NCI-H187 (cell line): ENCODE results near the gene GFRA4.
A peak's percentile ranks its signal among the peaks of the same experiment; 100 is the strongest.

Experiments used
- DNase-seq, 2 experiments: peaks; one replicate each; lab custom pipeline; 2025; lab: John Stamatoyannopoulos, UW

Gene GFRA4

DNA sequence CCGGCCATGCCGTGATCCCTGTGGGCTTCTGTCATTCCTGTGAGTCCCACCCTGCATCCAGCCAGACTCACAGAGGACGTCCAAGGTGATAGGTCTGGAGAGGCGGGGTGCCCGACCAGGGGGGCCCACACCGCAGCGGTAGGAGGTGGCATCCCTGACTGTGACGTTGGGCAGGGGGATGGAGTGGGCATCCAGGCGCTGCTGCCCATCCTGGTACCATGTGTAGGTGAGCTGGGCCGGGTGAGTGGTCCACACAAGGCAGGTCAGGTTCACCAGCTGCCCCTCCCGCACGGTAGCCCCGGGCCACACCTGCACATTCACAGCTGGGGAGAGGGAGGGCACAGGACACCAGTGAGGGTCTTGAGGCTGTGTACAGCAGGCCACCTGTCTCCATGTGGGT is 30.2 kb upstream of the GFRA4 start:
- DNase-seq = no peak

DNA sequence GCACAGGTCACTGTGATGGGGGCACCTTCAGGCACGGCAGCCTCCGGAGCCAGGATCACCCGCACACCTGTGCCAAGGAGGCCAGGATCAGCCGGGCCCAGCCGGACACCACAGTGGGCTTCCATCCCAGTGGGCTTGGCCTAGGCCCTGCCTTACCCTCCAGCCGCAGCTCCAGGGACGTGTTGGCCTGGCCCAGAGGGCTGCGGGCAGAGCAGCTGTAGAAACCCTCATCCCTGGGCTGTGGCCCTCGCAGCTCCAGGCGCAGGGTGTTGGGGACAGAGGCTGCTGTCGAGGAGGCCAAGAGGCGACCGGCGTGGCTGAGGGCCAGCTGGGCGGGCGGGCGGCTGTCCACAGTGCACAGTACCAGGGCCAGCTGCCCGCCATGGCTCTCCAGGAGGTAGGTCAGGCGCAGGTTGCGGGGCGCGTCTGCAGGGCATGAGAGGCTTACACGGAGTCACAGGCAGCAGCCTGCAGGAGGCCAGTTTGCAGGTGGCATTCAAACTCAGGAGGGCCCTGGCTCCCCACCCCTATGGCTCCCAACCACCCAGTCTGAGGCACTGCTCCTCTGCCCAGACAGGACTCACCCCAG is 29.6 kb upstream of the GFRA4 start:
- no peak for DNase-seq

DNA sequence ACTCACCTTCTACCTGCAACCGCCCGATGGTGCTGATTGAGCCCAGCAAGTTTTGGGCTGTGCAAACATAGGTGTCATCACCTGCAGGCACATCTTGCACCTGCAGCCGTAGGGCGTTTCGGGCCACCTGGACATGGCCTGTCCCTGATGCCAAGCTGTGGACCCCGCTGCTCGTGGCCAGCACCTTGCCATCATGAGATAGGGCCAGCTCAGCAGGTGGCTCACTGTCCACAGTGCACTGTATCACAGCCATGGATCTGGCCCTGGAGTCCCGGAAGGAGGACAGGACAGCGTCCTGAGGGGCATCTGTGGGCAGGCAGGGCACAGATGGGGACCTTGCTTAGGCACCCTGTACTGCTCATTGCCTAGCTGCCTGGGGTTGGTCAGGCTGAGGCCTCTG is 28.7 kb upstream of the GFRA4 start:
- no peak for DNase-seq

DNA sequence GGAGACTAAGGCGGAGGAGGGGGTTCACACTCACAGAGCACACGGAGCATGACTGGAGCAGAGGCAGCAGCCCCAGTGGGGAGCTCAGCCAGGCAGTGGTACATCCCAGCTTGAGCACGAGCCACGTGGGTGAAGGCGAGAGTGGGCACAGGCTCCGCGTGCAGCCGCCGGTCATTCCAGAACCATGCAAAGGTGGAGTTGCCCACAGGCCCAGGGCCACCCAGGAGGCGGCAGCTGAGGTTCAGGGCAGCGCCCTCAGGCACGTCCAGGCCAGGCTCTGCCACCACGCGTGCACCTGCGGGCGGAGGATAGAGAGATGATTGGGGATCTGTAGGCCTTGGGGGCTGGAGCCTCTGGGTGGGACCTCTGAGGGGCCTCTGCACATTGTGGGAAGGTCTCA is 28.1 kb upstream of the GFRA4 start:
- no peak for DNase-seq

DNA sequence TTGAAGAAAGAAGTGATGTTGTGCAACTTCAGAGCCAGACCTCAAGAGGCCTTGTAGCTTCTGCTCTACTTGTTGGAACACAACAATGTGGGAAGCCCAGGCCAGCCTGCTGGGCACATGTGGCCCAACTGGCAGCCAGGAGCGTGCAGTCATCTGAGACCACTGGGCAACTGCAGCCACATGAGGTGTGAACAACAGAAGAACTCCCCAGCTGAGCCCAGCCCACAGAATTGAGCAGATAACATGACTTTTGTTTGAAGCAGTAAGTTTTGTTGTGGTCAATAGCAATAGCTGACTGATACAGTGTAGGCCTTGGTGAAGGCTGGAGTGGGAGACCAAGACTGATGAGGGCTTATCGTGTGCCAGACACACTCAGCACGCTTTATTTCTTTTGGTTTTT is 27.2 kb upstream of the GFRA4 start:
- DNase-seq = no peak

DNA sequence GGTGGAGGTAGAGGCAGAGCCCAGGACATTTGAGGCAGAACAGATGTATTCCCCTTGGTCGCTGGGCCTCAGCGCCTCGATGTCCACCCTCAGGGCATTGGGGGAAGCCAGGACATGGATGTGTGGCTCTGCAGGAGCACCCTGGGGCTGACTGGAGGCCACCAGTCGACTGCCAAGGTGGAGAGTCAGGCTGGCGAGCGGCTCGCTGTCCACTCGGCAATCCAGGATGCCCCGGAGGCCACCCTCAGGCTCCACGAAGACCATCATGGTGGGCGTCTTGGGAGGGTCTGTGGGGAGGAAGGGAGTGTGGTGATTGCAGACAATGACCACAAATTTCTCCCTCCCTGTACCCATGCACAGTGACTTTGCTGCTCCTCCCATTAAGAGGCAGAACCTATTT is 26.8 kb upstream of the GFRA4 start:
- no peak for DNase-seq

DNA sequence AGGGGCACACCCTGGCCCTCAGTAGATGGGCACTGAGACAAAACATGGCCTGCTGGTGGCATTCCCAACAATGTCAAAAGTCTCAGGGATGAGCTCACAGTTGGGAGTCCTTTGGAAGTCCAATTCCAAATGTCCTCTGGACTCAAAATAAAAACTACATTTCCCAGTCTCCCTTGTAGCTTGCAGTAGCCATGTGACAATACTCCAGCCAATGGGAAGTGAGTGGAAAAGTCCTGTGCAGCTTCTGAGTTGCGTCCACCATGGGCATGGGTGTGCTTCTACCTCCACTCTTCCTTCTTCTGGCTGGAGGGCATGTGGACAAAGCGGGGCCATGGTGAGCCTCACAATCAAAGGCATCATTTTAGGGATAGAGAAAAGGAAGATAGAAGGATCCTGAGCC is 24.5 kb upstream of the GFRA4 start:
- no peak for DNase-seq

DNA sequence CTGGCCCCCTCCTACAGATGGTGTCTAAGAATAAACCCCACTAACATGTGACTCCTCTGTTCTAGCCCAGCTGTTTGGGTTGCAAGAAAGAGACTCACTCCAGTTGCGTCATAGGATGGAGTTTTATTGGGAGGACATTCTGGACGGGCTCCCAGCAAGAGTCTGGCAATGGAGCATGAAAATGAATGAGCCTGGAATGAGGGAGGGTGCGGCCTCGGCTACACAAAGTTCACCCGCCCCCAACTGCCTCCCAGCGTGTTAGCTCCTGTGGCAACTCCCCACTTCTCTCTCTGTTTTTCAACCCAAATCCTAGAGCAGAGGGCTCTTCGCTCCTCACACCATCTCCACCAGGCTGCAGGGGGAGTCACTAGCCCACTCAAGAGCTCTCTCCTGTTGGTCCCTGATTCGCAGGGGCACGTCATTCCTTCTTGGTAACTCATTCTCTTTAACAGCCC is 23.7 kb upstream of the GFRA4 start:
- DNase-seq = peak in 1 of 2 experiments; percentile 44

DNA sequence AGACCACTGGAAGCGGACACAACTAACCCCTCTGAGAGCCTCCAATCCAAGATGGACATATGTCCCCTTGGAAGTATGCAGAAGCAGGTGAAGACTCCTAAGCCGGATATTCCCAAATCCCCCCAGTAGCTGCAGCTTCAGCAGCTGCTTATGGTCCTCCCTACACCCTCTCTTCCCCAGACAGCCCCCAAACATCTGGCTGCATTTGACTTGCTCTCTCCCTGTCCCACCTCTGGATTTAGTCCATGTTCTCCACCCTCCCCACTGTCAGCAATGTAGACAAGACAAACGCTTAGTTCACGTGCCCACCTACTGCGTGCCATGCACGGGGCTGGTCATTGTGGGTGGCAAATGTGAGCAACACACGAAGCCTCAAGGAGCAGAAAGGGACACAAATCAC is 23.2 kb upstream of the GFRA4 start:
- no peak for DNase-seq

DNA sequence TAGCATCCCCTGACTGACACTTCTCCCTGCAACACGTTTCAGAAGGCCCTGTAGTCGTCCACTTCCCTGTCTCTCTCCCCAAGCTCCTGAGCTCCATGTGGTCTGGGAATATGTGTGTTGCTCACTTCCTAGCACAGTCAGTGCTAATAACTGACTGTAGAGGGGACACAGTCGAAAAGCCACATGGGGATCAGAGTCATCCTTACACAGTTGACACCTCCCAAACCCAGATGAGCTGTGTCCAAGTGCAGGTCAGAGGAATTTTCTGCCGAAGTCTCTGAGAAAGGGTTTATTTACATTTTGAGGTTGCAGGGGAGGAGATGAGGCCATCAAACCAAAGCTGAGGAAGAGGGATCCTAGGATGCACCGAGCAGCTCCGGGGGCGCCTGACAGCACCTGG is 22.1 kb upstream of the GFRA4 start:
- no peak for DNase-seq

DNA sequence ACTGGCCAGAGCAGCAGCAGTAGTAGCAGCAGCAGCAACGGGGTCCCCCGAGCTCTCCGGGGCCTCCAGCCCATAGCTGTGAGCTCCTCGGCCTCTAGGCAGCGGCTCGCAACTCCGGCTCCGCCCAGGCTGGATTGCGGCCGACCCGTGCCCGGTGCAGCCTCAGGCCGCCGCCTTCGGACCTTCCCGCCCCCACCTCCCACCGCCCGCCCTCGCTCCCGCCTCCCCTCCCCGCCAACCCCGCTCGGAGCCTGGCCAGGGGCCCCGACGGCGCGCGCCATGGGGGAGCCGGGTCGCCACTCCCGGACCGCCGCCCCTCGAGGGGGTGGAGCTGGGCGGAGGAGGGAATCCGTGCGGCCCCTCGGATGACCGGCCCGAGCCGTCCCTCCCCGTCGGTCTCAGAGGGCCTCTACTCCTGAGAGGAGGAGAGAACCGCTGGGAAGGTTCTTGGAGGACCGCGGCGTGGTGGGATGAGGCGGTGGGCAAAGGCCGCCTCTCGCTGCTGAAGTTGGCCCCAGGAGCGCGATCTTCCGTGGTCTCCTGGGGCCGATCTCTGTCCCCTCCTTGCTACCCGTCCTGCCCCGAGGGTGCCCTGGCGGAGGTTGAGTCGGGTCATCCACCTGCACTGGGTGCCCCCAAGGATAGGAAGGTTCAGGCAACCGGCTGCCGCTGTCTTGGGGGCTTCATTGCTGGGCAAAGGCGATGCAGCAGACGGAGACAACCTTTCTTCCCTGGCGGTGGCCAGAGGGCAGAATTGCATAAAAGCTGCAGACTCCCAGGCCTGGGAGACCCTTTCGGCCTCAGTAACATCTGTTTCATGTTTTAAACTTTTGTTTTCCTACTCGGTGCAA is 19.0 kb upstream of the GFRA4 start, which contains the start of gene ADAM33:
Gene ADAM33 (minus strand): TSS at position 80 of the 851 bp plus-strand sequence. CDS start 6 bp downstream, at position 74.
- no peak for DNase-seq

DNA sequence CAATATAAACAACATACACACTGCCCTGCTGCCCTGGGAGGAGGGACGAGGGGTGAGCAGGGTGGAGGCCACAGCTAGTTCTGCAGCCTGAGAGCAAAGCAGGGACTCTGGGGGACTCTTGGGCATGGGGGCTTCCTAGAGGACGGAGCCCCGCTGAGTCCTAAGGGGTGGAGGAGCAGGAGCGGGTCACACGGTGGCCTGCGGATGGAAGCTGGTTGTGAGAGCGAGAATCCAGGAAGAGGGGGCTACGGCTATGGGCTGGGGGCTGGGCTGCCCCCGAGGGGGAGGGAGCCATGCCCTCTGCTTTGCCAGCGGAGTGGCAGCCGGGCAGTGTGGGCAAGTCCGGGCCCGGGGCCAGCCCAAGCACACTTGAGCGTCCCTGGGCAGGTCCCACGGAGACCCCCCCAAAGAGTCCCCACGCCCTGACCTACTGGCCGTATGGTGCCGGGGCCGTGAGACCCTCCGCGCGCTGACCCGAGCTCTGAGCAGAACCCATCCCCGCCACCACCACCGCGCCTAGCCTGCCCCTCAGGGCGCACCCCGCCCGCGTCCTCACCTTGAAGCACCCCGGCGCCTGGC is 18.2 kb upstream of the GFRA4 start:
- no peak for DNase-seq

DNA sequence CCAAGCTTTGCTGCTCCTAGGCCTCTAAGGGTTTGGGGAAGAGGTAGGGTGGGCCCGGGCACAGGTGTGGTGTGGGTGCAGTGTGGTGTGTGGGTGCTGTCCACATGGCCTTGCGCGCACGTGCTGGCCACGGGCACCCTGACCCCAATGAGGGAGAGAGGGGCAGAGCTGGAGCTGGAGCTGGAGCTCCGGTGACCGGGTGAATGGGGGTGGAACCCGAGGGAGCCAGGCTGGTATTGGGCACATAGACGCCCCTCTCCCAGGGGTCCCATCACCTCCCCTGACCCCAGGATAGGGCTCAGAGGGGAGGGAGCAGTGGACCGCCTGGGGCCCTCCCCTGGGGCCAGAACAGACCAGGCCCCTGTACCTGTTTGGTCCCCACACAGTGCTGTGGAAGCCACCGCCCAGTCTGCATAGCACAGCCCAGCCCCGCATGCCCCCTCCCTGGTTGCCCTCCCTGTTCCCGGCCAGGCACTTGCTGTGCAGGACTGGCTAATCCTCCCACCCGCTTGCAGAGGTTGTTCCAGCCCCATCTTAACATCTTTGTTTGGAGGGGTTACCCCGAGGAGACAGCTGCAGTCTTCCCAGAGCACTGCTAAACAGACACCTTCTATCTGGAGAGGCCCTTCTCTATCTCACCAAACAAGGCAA is 17.6 kb upstream of the GFRA4 start:
- no peak for DNase-seq

DNA sequence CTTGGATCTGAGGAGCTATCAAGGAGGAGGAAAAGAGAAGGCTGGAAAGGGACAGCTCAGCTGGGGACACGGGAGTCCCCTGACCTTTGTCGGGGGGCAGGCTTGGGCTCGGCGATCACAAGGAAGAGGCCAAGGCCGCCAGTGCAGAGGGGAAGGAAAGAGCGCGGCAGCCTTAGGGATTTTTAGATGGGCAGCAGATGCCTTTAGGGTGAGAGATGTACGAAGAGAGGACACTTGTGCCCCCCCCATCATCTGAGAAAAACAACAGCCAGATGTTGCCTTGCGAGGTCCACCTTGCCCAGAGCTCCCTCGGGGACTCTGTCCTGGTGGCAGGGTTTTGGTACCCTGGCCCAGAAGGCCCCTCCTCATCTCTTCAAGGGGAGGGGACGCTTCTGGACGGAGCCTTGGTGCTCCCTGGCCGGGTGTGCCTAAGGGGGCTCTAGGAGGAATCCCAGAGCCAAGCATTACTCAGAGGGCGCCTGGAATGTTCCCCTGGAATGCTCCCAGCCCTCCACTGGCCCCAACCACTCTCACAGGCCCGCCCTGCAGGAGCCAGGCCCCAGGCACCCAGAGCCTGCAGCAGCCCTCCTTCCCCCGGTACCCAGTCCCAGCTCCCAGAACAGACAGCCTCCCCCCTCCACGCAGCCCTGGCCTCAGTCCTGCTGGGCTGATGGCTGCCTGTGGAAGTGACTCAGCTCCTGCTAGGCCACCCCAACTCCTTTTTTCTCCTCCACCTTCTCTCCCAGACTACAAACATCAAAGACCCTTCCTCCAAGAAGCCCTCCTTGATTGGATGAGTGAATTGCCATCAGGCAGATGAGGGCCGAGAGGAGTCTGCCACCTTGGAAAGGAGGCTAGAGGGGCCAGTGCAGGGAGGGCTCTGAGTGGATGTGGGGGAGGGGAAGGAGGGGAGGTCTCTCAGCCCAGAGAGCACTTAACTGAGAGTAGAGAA is 16.8 kb upstream of the GFRA4 start:
- DNase-seq = no peak

DNA sequence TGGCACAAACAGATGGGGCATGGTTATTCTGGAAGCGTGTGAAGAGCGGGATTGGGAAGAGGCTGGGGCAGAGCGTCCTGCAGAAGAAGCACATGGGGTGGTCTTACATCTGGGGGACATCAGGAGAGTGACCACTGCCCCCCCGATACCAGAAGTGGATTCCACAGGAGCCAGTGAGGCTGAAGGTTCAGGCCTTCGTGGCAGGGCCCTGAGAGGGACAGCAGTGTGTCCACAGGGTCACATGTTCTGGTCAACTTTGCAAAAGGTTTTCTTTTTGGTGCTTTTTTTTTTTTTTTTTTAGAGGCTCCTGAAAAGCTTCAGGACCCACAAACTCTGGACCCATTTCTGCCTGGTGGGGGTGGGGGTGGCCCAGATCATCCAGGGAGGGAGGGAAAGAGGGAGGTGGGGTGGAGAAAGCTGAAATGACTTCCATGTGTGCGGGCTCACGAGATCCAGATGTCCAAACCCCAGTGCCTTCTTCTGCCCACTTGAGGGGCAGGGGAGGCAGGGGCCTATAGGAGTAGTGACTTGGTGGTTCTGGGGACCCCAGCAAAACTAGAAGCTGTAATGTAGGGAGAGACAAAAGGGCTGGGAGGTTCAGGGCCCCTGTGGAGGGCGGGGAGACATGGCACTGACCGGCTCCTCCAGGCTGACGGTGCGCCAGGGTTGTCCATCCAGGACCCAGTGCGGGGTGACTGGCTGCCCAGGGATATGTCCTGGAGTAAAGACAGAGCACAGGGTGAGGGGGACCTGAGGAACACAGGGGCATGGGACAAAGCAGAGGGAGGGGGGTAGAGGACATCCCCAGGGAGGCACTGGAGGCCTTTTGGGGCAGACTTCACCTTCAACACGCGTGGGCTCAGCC is 15.9 kb upstream of the GFRA4 start:
- no peak for DNase-seq

DNA sequence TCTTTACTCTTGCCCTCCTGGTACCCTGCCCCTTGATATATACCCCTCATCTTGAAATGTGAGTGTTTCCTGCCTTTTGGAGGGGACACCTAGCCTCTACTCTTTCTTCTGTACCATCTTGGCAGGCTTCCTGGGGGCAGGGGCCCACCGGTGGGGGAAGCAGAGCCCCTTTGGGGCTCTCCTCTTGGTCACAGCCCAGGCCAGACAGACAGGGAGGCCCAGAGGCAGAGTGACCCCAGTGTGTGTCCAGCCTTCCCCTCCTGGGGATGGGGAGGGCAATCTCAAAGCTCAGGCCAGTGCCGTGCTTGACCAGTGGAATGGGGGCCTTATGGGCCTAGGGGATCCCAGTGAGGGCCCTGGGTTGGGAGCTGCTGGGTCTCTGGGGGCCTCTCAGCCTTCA is 15.0 kb upstream of the GFRA4 start:
- no peak for DNase-seq

DNA sequence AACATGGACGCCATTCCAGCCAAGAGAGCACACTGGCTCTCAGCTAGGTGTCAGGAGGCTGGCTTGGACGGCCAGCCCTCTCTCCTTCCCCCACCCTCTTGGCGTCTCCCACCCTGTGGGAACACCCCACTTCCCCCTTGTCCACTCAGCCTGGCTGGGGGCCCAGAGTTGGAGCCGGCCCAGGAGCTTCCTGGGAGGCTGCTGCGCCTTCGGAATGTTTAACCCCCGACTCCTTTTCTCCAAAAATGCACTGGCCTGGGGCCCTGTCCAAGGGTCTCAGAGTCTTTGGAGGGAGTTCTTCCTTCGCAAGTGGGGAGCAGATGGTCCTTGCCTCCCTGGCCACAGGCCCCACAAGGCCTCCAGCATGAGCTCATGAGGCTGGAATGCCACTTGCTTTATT is 14.5 kb upstream of the GFRA4 start:
- no peak for DNase-seq

DNA sequence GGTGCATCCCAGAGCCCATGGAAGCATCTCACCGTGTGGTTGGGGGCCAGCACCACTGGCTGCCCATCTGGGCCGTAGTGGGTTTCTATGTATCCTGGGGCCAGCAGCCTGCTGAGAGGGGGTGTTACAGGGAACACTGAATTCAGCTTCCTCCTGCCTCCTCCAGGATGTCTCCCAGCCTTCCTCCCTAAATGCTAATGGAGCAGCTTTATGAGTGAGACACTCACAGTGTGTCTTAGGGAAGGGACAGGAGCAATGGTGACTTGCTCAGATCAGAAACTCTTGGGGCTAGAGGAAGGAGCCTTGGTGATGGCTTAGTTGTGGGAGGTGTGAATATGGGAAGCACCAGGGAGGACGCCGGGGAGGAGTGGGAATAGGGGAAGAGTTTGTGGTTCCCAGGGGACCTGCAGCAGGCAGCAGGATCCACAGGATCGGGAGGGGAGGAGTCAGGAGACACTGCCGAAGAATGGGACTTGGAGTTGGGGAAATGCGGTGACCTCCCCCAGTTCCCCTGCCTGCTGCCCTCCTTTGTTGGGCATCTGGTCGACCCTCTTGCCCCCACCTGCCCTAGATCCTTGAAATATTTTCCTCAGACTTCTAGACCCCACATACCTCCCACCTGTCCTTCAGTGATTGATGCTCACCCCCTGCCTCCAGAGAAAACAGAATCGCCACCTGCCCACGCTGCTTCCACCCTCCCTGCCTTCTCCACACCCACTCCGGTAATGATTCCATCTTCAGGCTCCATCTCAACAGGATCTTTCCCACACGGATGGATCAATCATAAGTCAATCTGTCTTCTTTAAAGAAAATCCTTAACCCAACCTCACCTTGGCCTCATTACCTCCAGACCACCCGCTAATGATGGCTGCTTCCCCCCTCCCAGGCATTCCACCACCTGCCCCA is 12.0 kb upstream of the GFRA4 start:
- no peak for DNase-seq

DNA sequence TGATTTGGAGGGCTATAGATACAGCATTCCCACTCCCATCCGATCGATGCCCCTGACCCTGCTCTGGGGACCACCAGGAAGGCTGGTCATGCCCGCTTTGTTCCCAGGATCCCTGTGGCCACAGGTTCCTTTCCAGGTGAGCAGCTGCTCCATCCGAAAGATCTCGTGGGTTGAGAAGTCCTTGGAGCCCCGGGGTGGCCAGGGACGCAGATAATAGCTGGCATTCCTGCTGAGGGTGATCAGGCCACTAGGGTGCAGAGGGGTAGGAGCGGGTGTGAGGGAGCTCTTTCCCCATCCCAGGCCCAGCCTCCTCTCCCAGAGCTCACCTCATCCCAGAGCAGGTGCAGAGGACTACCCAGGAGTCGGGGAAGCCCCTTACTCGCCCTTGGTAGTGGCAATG is 11.2 kb upstream of the GFRA4 start:
- no peak for DNase-seq
